GM21717 (cell line): Measurements from ENCODE around the gene ZCCHC14.
"Not testable (repeated sequence)": the region's sequence is repeated elsewhere in the genome, so short reads cannot be mapped to it uniquely, and the experiment has no call there.

Experiments used
- ATAC-seq: cut with Tn5 transposase; IDR thresholded peaks from one replicate; pipeline ENCODE4 v1.9.1; 2021; ENCODE audit warnings: mild to moderate bottlenecking, moderate library complexity; ENCODE audit not compliant: unreplicated experiment

Gene ZCCHC14

DNA sequence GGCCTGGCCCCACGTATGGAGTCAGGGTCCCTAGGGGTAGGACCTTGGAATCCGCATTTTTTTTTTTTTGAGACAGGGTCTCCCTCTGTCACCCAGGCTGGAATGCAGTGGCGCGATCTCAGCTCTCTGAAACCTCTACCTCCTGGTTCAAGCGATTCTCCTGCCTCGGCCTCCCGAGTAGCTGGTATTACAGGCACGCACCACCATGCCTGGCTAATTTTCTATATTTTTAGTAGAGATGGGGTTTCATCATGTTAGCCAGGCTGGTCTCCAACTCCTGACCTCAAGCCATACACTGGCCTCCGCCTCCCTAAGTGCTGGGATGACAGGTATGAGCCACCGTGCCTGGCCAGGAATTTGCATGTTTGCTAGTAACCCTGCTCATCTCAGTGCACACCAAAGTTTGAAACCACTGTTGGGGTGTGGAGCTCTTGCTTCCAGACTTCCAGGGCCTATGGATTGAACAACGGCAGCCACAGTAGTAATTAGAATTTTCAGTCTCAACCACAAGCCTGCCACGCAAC lies 5.0 kb upstream of the ZCCHC14 start:
- ATAC-seq: not testable (repeated sequence)

DNA sequence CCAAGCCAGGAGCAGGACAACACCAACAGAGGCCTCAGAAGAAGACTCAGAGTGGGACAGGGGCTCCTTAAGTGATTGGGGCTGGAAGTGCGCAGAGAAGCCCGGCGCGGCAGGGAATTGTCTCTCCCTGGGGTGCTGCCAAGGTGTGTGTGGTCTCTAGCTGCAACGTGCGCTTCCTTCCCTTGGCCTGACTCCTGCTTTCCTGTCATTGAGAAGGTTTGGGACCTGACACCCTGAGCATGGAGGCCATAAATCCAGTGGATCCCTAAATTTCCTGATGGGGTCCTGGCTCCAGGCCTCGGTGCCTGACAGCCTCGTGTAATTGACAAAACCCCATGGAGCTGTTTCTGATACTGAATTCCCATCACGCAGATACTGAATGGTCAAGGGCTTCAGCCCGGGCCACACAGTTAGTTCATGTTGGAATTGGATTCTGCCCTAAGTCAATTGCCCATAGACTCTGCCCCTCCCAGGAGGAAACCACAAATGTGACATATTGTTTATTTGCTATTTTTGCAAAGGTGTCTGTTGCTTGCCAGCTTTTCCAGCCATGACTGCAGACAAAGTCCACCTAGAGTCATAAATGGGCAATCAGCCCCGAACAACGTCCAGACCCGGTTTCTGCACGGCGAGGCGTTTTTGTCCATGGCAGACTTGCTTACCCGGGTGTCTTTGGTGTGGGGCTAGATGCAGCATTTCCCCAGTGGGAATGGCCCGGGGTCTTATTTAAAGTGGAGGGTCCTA lies 4.4 kb upstream of the ZCCHC14 start:
- not testable (repeated sequence) for ATAC-seq

DNA sequence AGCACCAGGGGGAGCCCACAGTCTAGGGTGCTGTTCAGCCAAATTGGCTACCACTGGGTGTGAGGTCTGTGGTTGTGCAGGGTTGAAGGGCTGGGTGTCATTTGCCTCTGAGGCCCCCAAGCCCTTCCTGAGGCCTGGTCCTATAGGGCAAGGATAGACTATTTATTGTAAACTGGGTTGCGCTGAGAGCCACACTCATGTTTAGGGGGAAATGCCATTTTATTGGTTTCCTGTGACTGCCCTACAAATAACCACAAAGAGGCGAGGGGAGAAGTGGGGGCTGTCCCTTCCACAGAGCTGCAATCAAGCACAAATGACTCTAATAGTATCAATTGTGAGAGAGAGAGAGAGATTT lies 3.6 kb upstream of the ZCCHC14 start:
- peak; percentile 51 for ATAC-seq

DNA sequence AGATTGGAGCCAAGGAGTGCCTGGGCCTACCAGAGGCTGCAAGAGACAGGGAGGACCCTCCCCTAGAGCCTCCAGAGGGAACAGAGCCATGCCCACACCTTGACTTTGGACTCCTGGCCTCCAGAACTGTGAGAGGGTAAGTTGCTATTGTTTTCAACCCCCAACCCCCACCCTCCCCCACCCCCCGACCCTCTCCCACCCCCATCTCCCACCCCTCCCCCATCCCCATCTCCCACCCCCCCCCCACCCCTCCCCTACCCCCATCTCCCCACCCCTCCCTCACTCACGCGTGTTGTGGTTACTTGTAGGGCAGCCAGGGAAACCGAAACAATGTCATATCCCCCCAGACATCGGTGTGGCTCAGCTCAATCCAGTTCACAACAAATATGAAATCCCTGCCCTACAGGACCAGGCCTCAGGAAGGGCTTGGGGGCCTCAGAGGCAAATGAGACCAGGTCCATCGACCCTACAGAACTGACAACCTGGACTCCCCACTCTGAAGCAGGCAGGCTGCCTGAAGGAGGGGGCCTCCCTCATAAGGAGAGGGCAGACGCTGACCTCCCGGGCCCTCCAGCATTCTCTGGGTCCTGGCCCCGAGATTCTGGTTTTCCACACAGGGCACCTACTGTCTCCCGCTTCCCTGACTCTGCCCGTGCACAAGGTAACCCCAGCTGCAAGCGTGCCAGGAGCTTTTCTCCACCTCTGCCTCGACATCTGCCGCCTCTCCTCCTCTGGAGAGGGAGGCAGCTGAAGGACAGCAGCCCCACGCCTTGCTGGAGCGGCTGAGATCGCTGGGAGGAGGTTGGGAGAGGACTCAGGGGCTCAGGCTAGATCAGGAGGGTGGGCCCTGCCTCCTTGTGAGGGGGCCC lies 3.0 kb upstream of the ZCCHC14 start:
- ATAC-seq: no peak

DNA sequence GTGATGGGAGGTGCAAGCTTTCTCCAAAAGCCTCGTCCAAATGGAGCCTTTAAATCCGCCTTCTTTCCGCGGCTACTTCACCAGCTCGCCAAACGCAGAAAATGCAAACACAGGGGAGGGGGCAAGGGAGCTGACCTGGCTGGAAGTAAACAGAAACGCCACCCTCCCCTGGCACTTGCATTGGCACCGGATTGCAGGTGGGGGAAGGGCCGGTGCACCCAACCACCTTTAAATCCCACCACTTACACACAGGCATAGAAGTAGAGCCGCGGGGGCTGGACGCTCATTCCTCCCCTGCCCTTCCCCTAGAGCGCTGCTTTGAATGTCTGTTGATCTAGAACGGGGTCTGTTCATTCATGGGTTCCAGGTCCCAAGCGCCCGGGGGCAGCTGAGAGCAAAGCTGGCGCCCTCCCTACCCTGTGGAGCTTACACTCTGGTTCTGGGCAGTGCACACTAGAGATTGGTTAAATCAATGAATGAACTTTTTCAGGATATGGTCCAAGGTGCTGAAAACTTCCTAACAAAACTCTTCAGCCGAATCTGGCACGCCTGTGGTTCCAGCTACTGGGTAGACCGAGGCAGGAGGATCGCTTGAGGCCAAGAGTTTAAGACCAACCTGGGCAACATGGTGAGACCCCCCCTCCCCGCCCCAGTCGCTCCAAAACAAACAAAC lies 920 bp upstream of the ZCCHC14 start:
- no peak for ATAC-seq

DNA sequence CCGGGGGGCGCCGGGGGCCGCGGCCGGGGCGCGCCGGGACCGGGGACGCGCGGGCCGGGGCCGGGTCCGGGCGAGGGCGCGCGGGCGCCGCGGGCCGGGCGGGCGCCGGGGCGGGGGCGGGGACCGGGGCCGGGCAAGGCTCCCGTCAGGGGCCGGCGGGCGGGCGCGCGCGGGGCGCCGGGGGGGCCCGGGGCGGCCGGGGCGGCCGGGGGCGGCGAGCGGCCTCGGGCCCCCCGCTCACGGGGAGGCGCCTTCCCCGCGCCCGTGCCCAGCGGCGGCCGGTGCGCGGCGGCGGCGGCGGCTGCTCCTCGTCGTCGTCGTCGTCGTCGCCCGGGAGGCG lies 563 bp downstream of the ZCCHC14 start:
- no peak for ATAC-seq

DNA sequence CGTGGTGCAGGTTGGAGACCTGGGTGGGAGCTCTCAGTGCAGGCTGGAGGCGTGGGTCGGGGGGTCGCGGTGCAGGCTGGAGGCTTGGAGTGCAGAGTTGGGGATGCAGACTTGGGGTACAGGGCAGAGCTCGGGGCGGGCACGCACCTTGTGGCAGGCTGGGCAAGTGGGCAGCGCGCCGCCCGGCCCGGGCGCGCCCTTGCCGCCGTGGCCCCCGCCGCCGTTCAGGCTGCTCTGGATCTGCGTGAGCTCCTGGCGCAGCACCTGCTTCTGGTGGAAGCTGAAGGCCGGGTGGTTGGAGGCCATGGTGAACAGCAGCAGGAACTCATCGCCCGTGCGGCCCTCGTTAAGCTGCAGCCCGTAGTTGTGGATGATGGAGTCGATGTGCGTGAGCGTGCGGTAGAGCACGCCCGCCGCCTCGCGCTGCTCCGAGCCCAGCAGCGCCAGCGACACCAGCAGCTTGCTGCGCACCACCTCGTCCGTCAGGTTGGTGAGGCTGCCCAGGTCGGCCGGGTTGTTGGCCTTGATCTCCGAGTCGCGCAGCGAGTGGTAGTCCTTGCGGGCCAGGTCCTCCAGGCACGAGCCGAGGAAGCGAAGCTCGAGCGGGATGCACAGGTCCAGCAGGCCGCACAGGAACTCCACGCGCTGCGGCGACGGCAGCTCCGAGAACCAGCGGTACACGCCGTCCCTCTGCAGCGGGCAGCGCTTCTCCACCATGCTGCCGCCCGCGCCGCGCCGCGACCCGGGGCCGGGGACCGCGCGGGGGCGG lies 1.1 kb downstream of the ZCCHC14 start:
- ATAC-seq: no peak

DNA sequence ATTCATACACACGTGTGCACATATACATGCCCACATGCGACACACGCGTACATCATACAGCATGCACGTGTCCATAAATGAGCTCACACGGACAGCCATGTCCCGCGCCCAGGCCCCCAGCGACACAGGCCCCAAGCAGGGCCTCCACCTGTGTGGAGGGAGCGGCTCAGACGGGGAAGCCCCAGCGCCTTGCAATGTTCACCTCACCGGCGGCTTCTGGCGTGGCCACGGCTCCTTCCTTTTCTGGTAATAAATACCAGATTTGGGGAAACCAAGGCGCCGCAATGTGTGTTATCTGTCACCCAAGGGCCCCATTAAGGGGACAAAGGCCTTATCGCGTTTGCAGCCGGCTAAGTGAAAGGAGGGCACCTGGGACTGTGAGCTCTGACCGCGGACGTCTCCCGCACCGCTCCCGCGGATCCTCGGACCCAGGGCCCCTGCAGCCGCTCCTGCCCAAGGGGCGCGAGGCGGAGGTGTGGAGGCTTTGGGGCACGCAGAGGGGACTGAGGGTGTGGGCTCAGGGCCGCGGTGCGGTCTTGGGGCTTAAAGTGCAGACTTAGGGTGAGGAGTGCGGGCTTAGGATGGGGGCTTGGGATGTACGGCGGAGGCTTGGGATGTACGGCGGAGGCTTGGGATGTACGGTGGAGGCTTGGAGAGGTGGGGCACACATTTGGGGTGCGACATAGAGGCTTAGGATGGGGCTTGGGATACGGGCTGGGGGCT lies 1.9 kb downstream of the ZCCHC14 start:
- ATAC-seq: not testable (repeated sequence)

DNA sequence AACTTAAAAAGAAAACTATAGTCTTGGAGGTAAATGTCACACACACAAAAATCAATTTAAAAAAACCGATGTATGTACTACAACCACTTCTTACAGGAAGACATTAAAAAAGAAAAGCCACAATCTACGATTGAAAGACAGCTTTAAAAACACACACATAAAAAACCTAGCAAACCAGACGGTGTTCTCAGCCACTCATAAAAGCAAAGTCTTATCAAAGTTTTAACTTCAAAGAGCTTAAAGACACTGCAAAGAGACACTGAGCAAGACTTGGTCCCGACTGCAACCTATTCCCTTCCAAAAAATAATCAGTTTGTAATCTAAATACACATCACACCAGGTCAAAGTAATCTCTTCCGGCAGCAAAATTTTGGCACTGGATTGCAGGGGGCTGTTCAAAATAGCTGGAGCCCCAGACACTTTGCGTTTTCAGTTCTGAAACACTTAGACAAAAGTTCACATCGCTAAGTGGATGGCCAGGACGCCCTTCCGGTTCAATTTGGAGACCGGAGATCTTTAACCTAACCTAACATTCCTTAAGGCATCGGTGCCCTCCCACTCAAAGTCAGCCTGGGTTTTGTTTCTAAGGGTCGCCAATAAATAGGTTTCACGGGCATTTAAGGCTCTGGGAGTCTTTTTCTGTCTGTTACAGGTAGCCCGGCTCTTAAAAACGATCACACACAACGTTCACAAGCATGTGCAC lies 2.6 kb downstream of the ZCCHC14 start:
- ATAC-seq: no peak

DNA sequence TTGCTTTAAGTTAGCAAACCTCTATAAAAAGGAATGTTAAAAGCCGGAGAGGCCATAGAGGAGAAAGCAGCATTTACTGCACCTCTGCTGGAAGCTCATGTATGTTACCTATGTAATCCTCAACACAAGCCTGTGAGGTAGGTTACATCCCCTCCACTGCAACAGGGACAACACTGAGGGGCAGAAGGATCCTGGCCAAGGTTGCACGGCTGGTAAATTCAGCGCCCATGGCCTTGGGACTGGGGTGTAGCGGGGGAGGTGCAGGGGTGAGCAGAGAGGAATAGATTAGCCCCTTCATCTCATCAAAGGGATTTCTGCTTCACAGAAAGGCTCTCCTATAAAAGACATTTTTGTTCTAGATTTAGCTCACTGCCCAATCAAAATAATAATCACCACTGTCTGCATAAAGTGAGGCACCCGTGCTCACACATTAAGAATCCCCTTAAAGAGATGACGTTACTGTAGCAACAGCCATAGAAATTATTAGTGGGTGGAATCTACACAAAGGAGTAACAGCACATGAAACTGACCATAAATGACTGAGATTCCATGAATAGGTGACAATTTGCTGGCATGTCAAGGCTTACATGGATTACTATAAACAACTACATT lies 3.3 kb downstream of the ZCCHC14 start:
- no peak for ATAC-seq

DNA sequence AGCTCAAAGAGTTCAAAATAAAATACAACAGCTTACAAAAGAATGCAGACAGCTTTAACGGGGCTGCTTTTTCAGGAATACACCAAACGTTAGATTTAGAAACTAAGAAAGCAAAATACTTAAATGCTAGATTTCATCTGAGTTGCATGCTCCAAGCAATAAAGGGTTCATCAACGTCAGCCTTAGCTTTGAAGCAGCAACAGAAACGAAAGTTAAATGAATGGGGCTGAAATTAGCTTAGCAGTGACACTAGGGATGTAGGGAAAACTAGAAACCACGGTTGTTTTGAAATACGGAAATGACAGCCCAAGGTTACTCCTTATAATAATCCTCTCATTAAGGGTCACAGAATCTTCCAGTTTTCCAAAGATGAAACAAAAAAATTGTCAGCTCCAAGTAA lies 3.9 kb downstream of the ZCCHC14 start:
- ATAC-seq: not testable (repeated sequence)

DNA sequence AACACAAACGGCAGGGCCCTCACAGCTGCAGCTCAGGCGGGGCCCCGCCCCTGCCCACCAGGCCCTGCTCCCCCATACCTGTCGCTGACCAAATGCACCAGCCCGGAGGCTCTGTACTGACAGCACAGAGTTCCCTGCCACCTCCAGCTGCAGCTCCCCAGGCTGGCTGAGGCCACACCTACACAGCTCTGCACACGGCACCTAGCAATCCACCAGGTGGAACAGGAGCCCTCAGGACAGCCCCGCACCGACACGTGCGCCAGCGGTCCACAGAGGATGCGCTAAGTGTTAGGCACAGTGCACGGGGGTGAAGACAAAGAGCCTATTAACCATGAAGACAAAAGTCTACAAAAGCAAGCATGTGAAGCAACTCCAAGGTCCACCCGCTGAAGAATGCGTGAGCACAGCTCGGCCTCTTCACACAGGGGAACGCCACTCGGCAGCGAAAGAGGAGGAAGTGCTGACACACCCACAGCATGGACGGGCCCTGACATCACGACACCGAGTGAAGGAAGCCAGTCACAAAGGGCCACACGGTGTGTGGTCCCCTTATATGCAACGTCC lies 5.4 kb downstream of the ZCCHC14 start:
- ATAC-seq: no peak

DNA sequence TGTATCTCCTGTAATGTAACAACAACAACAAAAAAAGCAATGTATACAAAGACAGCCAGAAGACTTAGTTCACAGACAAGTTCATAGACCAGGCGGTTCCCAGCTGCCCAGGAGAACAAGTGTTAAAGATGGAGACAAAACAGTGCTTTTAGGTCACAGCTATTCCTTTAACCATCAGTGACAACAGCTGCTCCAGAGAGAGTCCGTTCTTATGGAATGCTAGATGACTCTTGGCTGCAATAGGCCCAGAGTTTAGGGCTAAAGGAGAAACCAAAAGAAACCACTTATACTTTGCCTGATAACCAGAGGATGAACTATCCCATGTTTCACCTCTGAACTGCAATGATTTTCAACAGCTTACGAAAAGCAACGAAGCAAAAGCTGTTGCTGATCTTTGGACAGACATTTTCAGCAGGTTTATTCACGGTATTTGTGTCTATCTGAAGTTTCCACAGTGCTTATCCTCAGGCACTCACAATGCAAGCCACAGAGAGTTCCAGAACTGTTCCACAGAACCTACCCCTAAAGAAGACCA lies 6.0 kb downstream of the ZCCHC14 start:
- no peak for ATAC-seq

DNA sequence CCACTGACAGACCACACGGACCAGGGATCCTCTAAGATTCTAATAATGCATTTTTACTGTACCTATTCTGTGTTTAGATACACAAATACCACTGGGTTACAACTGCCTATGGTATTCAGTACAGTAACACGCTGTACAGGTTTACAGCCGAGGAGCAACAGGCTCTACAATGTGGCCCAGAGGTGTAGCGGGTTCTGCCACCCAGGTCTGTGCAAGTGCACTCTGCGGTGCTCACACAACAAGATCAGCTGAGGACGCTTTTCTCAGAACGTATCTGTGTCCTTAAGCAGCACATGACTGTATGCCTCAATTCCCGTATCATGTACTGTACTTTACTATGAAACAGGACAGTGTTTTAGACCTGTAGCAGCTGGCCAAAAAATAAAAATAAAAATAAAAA lies 6.5 kb downstream of the ZCCHC14 start:
- no peak for ATAC-seq

DNA sequence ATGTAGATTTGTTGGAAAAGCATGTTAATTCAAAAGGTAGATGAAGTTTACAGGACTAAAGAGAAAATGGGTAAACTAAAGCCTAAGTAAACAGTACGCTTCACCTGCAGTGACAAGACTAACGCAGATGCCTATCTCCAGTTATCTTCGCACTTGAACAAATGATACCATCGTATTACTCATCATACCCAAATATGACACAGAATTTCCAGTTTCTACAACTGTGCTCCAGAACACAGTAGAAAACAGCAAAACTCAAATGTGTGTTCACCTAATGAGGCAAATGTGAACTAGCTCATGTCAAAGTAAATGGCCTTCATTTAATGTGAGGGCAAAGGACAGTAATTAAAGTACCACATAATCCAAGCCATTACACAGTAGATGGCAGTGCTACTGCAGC lies 7.0 kb downstream of the ZCCHC14 start:
- ATAC-seq: not testable (repeated sequence)

DNA sequence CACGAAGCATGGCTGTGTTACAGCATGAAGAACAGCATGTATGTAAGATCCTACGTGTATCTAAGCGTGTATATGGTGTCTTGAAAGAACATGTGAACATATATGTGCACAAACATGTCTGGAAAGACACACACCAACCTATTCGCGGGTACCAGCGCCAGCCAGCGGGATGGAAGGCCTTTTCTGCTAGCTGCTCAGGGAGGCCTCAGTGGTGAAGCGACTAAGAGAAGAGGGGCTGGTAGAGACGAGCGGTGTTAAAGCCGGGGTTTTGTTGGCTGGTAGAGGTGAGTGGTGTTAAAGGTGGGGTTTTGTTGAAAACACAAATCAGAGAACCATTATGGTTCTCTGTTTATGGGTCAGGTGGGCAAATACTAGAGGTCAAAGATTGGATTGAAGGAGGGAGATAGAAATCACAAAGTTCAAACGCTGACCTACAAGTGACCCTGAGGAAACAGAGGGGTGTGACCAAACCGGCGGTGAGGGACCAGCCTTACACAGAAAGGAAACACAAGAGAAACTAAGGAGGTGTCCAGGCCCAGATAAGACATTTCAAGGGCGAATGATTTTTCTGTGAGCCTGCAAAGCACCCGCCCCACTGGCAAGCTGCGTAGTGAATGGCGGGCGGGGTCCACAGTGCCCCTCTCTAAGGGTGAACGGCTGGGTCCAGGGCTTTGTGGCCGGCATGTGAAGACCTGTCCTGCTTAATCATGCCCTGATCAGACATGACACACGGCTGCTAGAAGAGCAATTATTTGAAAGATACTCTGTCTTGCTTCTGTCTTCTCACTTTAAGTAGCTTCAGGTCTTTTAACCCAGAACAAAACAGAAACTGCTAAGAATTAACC lies 8.1 kb downstream of the ZCCHC14 start:
- ATAC-seq: no peak

DNA sequence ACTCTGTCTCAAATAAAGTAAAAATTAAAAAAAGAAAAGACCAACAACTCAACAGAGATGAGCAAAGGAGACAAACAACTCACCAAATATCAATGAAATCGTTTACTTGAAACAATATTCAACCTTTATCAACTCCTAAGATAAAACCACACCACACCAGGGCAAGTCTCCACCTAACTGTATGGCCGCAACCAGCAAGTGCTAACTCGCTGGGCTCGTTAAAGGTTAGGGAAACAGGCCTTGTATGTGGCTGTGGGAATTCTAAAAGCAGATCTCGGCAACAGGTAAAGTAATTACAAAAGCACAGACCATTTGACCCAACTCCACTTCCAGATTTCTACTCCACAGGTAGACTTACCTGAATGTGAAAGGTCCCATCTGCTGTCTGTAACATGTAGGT lies 9.3 kb downstream of the ZCCHC14 start:
- no peak for ATAC-seq

DNA sequence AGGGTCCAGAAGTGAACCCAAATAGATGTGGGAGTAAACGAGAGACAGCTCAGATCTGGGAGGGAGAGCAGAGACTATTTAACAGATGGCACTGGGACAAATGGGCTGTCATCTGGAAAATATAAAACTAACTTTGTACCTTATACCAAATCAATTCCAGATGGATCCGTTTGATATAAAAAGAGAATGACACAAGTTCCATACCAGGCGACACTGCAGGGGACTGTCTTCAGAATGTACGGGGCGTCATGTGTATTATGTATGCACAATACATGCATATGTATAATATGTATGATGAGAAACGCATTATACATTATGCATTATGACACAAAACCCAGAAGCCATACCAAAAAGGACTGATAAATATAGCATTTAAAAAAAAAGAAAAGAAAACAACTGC lies 10.2 kb downstream of the ZCCHC14 start:
- ATAC-seq: not testable (repeated sequence)
